Measurements from ENCODE around the gene FAT2. TPM values are rescaled to one million over a fixed set of nuclear protein-coding genes. Genes with fewer than 3 reads are reported as not detected.
A peak's percentile ranks its signal among the peaks of the same experiment; 100 is the strongest.
"Not testable (repeated sequence)": the region's sequence is repeated elsewhere in the genome, so short reads cannot be mapped to it uniquely, and the experiment has no call there.

The FAT2 gene
- polyA plus RNA-seq, 12 donors: 0.38 to 19.1 (median 0.70) TPM; not detected in 1

- no peak for DNase-seq
Observed at GRCh38 chr5:151581812-151582583, 9.1 kb downstream of the FAT2 start.

GRCh38 chr5:151581347-151581746 lies 9.8 kb downstream of the FAT2 start:
- no peak for DNase-seq

- no peak for DNase-seq
Observed at GRCh38 chr5:151580858-151581257, 10.3 kb downstream of the FAT2 start.

GRCh38 chr5:151580239-151580638 lies 10.9 kb downstream of the FAT2 start:
- DNase-seq: no peak

GRCh38 chr5:151579146-151579545 lies 12.0 kb downstream of the FAT2 start:
- DNase-seq: not testable (repeated sequence)

GRCh38 chr5:151578326-151579025 lies 12.7 kb downstream of the FAT2 start:
- DNase-seq: no peak

- no peak for DNase-seq
Observed at GRCh38 chr5:151577566-151577965, 13.6 kb downstream of the FAT2 start.

- DNase-seq: no peak
Observed at GRCh38 chr5:151574444-151574996, 16.6 kb downstream of the FAT2 start.

GRCh38 chr5:151572657-151573368 lies 18.3 kb downstream of the FAT2 start:
- DNase-seq: no peak

- DNase-seq: no peak
Observed at GRCh38 chr5:151571270-151572173, 19.6 kb downstream of the FAT2 start.

GRCh38 chr5:151570512-151571269 lies 20.4 kb downstream of the FAT2 start:
- DNase-seq: no peak

GRCh38 chr5:151570058-151570457 lies 21.1 kb downstream of the FAT2 start:
- no peak for DNase-seq

GRCh38 chr5:151569132-151570046 lies 21.7 kb downstream of the FAT2 start:
- no peak for DNase-seq

- no peak for DNase-seq
Observed at GRCh38 chr5:151568036-151568435, 23.1 kb downstream of the FAT2 start.

GRCh38 chr5:151565971-151566370 lies 25.2 kb downstream of the FAT2 start:
- DNase-seq: no peak

GRCh38 chr5:151562019-151562707 lies 29.0 kb downstream of the FAT2 start:
- no peak for DNase-seq

- DNase-seq: no peak
Observed at GRCh38 chr5:151557951-151558350, 33.2 kb downstream of the FAT2 start.

- no peak for DNase-seq
Observed at GRCh38 chr5:151557466-151557865, 33.7 kb downstream of the FAT2 start.

- peak; percentile 3 for DNase-seq
Observed at GRCh38 chr5:151556806-151557205, 34.3 kb downstream of the FAT2 start.

Data from muscle of arm (tissue), 12 donors.